Measurements from ENCODE around the gene AHDC1.

Gene AHDC1

GRCh38 chr1:27627061-27627460 lies 23.1 kb upstream of the AHDC1 start:
- ATAC-seq (ENCODE audit: insufficient read depth, low read depth) (no peak), DNase-seq (no peak)
- H3K4me2 ChIP-seq (ENCODE audit: insufficient read depth, low read length), result no peak overlapping the region
- H3K9me3 ChIP-seq (ENCODE audit: insufficient read depth, low read length, severe bottlenecking), result no peaks in the 10 kb centered on the region
- TF ChIP-seq EZH2 (IDR thresholded peaks at IDR 0.05; ENCODE audit: borderline replicate concordance, low read depth, low read length, severe bottlenecking) (no peak), CTCF (IDR thresholded peaks at IDR 0.05; ENCODE audit: borderline replicate concordance, extremely low read depth, low read length, poor library complexity, severe bottlenecking) (no peak)
- no peak overlapping the region for H3K4me3 ChIP-seq (ENCODE audit: low read depth in 1 of 2, low read length in 2 of 2)
- H4K20me1 ChIP-seq (ENCODE audit: insufficient read depth, low read length), result no peaks in the 10 kb centered on the region
- H3K36me3 ChIP-seq (ENCODE audit: insufficient read depth, low read length), result no peaks in the 10 kb centered on the region
- H3K27me3 ChIP-seq (ENCODE audit: insufficient read depth, low read length, poor library complexity), result no peaks in the 10 kb centered on the region
- H3K9ac ChIP-seq (ENCODE audit: low read depth, low read length), result peak overlapping the region; percentile 8; the same call in 1 of the 2 replicates
- no peak overlapping the region for H2AFZ ChIP-seq (ENCODE audit: low read depth, low read length)
- H3K27ac ChIP-seq (ENCODE audit: low read length), result peak overlapping the region; percentile 91
- peaks cover 26% of the 10 kb centered on the region for H3K79me2 ChIP-seq (ENCODE audit: insufficient read depth, low read length)
- H3K4me1 ChIP-seq (ENCODE audit: insufficient read depth, low read length), result peaks cover 100% of the 10 kb centered on the region

- Histone ChIP-seq H3K36me3 (ENCODE audit: insufficient read depth, low read length) (no peaks in the 10 kb centered on the region), H3K27me3 (ENCODE audit: insufficient read depth, low read length, poor library complexity) (no peaks in the 10 kb centered on the region), H3K4me3 (ENCODE audit: low read depth in 1 of 2, low read length in 2 of 2) (no peak overlapping the region), H4K20me1 (ENCODE audit: insufficient read depth, low read length) (no peaks in the 10 kb centered on the region), H3K9ac (ENCODE audit: low read depth, low read length) (peak overlapping the region; percentile 11; the same call in 1 of the 2 replicates), H3K27ac (ENCODE audit: low read length) (peak overlapping the region; percentile 91), H2AFZ (ENCODE audit: low read depth, low read length) (no peak overlapping the region), H3K79me2 (ENCODE audit: insufficient read depth, low read length) (peaks cover 26% of the 10 kb centered on the region), H3K4me1 (ENCODE audit: insufficient read depth, low read length) (peaks cover 100% of the 10 kb centered on the region), H3K9me3 (ENCODE audit: insufficient read depth, low read length, severe bottlenecking) (no peaks in the 10 kb centered on the region), H3K4me2 (ENCODE audit: insufficient read depth, low read length) (peak overlapping the region; percentile 11; the same call in 1 of the 2 replicates)
- no peak for TF ChIP-seq EZH2 (IDR thresholded peaks at IDR 0.05; ENCODE audit: borderline replicate concordance, low read depth, low read length, severe bottlenecking)
- ATAC-seq (ENCODE audit: insufficient read depth, low read depth), result no peak
- DNase-seq, result peak; percentile 61
These were observed 22.3 kb upstream of the AHDC1 start for GRCh38 chr1:27626031-27626935.

DNA sequence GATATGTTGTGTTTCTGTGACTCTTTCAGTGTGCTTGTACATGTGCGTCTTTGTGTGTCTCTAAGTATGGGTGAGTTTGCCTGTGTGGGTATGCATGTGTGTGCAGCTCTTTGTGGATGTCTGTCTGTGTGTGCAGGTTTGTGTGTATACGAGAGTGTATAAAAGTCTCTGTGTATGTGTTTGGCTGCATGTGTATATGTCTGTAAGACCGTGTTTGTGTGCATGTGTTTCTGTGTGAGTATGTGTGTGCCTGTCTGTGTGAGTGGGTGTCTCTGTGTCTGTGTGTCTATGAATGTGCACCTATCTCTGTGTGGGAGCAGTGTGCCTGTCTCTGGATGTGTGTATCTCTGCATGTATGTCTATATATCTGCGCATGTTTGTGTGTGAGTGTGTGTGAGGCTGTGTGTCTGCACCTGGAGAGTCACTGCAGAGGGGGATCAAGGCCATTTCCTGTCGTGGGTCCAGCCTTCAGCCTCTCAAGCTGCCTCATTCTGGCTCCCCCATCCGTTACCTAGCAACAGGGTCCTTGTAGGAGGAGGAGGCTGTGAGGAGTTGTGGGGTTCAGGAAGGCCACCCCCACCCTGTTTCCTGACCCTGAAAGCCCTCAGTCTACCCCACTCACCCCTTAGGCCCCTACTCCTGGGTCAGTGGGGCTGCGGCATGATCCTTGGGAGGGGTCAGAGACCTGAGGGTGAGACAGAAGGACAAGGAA lies 20.7 kb upstream of the AHDC1 start:
- peak overlapping the region; percentile 62 for H3K4me2 ChIP-seq (ENCODE audit: insufficient read depth, low read length)

More for the DNA sequence above, 20.7 kb upstream of the AHDC1 start:
- Histone ChIP-seq H3K9me3 (ENCODE audit: insufficient read depth, low read length, severe bottlenecking) (no peaks in the 10 kb centered on the region), H3K9ac (ENCODE audit: low read depth, low read length) (peak overlapping the region; percentile 63), H3K27ac (ENCODE audit: low read length) (peak overlapping the region; percentile 95), H3K36me3 (ENCODE audit: insufficient read depth, low read length) (no peaks in the 10 kb centered on the region), H2AFZ (ENCODE audit: low read depth, low read length) (no peak overlapping the region), H3K27me3 (ENCODE audit: insufficient read depth, low read length, poor library complexity) (no peaks in the 10 kb centered on the region), H3K4me3 (ENCODE audit: low read depth in 1 of 2, low read length in 2 of 2) (peak overlapping the region in 1 of 2 experiments; percentile 54; a peak in 3 of 4 replicates), H4K20me1 (ENCODE audit: insufficient read depth, low read length) (no peaks in the 10 kb centered on the region), H3K79me2 (ENCODE audit: insufficient read depth, low read length) (peaks cover 26% of the 10 kb centered on the region), H3K4me1 (ENCODE audit: insufficient read depth, low read length) (peaks cover 91% of the 10 kb centered on the region)
- TF ChIP-seq CTCF (IDR thresholded peaks at IDR 0.05; ENCODE audit: borderline replicate concordance, extremely low read depth, low read length, poor library complexity, severe bottlenecking) (no peak), EZH2 (IDR thresholded peaks at IDR 0.05; ENCODE audit: borderline replicate concordance, low read depth, low read length, severe bottlenecking) (no peak)
- ATAC-seq (ENCODE audit: insufficient read depth, low read depth), result peak; percentile 20
- DNase-seq, result peak; percentile 78
